Measurements from ENCODE around the gene IRF8.
A peak's percentile ranks its signal among the peaks of the same experiment; 100 is the strongest.

The IRF8 gene

GRCh38 chr16:85888405-85889331 lies 10.3 kb upstream of the IRF8 start:
- H3K4me3 Mint-ChIP-seq: no peak overlapping the region
- no peaks in the 10 kb centered on the region for H3K36me3 Mint-ChIP-seq (ENCODE audit: insufficient read depth)
- H3K9me3 Mint-ChIP-seq: no peaks in the 10 kb centered on the region
- peaks cover 19% of the 10 kb centered on the region for H3K4me1 Mint-ChIP-seq
- DNase-seq (ENCODE audit: low spot score in 2 of 2) (no peak), ATAC-seq (replicated peaks; ENCODE audit: extremely low read depth, poor library complexity, severe bottlenecking) (peak; percentile 81)
- H3K27ac Mint-ChIP-seq (ENCODE audit: low read depth): peak overlapping the region; percentile 76
- peaks cover 22% of the 10 kb centered on the region for H3K27me3 Mint-ChIP-seq

GRCh38 chr16:85891033-85891775 lies 7.8 kb upstream of the IRF8 start:
- Mint-ChIP-seq H3K4me1 (peaks cover 19% of the 10 kb centered on the region), H3K4me3 (no peak overlapping the region), H3K9me3 (no peaks in the 10 kb centered on the region), H3K27ac (ENCODE audit: low read depth) (no peak overlapping the region), H3K27me3 (peaks cover 9% of the 10 kb centered on the region), H3K36me3 (ENCODE audit: insufficient read depth) (no peaks in the 10 kb centered on the region)
- ATAC-seq (replicated peaks; ENCODE audit: extremely low read depth, poor library complexity, severe bottlenecking) (no peak), DNase-seq (ENCODE audit: low spot score in 2 of 2) (no peak)

GRCh38 chr16:85891776-85892166 lies 7.2 kb upstream of the IRF8 start:
- H3K36me3 Mint-ChIP-seq (ENCODE audit: insufficient read depth): no peaks in the 10 kb centered on the region

GRCh38 chr16:85892760-85893159 lies 6.2 kb upstream of the IRF8 start:
- H3K9me3 Mint-ChIP-seq: no peaks in the 10 kb centered on the region
- DNase-seq (ENCODE audit: low spot score in 2 of 2): no peak
- peaks cover 14% of the 10 kb centered on the region for H3K4me1 Mint-ChIP-seq
- H3K27me3 Mint-ChIP-seq: peaks cover 4% of the 10 kb centered on the region
- no peak overlapping the region for H3K4me3 Mint-ChIP-seq
- no peak for ATAC-seq (replicated peaks; ENCODE audit: extremely low read depth, poor library complexity, severe bottlenecking)
- no peak overlapping the region for H3K27ac Mint-ChIP-seq (ENCODE audit: low read depth)
- H3K36me3 Mint-ChIP-seq (ENCODE audit: insufficient read depth): no peaks in the 10 kb centered on the region

More at GRCh38 chr16:85891776-85892166, 7.2 kb upstream of the IRF8 start:
- no peaks in the 10 kb centered on the region for H3K9me3 Mint-ChIP-seq
- peaks cover 19% of the 10 kb centered on the region for H3K4me1 Mint-ChIP-seq
- peaks cover 9% of the 10 kb centered on the region for H3K27me3 Mint-ChIP-seq
- H3K27ac Mint-ChIP-seq (ENCODE audit: low read depth): no peak overlapping the region
- H3K4me3 Mint-ChIP-seq: no peak overlapping the region
- no peak for DNase-seq (ENCODE audit: low spot score in 2 of 2)
- ATAC-seq (replicated peaks; ENCODE audit: extremely low read depth, poor library complexity, severe bottlenecking): no peak

GRCh38 chr16:85894266-85894665 lies 4.7 kb upstream of the IRF8 start:
- Mint-ChIP-seq H3K36me3 (ENCODE audit: insufficient read depth) (peaks cover 3% of the 10 kb centered on the region), H3K4me1 (peaks cover 9% of the 10 kb centered on the region), H3K4me3 (no peak overlapping the region), H3K9me3 (no peaks in the 10 kb centered on the region), H3K27ac (ENCODE audit: low read depth) (no peak overlapping the region), H3K27me3 (no peaks in the 10 kb centered on the region)
- DNase-seq (ENCODE audit: low spot score in 2 of 2) (no peak), ATAC-seq (replicated peaks; ENCODE audit: extremely low read depth, poor library complexity, severe bottlenecking) (no peak)

- ATAC-seq (replicated peaks; ENCODE audit: extremely low read depth, poor library complexity, severe bottlenecking): no peak
- Mint-ChIP-seq H3K4me3 (no peak overlapping the region), H3K36me3 (ENCODE audit: insufficient read depth) (peaks cover 5% of the 10 kb centered on the region), H3K27me3 (peaks cover 27% of the 10 kb centered on the region), H3K4me1 (peaks cover 19% of the 10 kb centered on the region), H3K27ac (ENCODE audit: low read depth) (no peak overlapping the region), H3K9me3 (no peaks in the 10 kb centered on the region)
- DNase-seq (ENCODE audit: low spot score in 2 of 2): no peak
These were observed 1.6 kb upstream of the IRF8 start for GRCh38 chr16:85897382-85897781.

DNA sequence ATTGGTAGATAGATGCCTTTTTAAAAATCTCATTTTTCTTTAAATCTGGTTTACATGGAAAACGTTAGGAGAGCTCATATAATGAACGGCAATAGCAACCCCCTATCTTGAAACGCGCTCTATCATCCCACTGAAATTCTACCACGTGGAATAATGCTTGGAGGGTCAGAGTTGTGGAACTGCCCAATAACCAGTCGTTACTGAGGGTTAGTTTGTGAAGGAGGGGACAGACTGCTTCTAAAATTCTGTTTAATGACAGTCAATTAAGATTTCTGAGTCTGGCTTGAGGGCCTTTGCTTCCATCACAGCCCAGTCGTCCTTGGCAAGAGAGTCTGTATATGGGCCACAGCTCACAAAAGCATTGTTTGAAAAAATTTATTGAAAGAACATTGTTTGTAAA lies 482 bp downstream of the IRF8 start:
- ATAC-seq (replicated peaks; ENCODE audit: extremely low read depth, poor library complexity, severe bottlenecking) (no peak), DNase-seq (ENCODE audit: low spot score in 2 of 2) (no peak)
- Mint-ChIP-seq H3K27me3 (peaks cover 27% of the 10 kb centered on the region), H3K9me3 (no peaks in the 10 kb centered on the region), H3K4me3 (peak overlapping the region; percentile 77), H3K36me3 (ENCODE audit: insufficient read depth) (peaks cover 20% of the 10 kb centered on the region), H3K27ac (ENCODE audit: low read depth) (no peak overlapping the region), H3K4me1 (peaks cover 36% of the 10 kb centered on the region)

DNA sequence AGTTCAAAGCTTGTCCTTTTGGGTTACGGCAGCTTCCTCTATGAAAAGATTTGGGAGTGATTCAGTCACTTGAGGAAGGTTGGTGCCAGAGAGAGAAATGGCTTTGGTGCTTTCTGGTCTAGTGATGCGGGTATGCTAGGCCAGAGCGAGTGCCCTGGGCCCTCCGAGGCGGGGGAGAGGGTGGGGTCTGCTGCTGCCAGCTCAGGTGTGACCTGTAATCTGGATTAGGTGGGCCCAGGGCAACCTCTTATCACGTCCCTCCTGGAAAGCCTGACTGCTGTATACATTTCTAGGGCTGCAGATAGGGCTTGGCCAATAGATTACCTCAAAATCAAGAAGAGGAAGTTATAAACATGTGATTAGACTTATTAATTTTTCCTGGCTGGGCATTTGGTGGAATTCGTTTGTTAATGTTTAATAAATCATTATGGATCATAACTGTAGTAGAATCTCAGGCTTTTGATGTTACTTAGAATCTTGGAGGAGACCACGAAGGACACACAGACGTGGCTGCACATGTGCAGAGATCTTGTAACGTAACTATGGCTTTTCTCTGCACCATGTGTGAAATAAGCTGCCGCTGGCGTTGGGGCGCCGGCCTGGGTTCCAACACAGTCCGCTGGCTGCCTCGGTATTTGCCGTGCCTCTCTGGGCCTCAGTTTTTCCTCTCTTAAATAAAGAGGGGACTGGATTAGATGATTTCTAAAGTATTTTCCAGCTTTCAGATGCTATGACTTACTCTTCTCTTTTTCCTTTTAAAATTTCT lies 1.2 kb downstream of the IRF8 start:
- peaks cover 36% of the 10 kb centered on the region for H3K4me1 Mint-ChIP-seq
- peak overlapping the region; percentile 77 for H3K4me3 Mint-ChIP-seq
- peaks cover 27% of the 10 kb centered on the region for H3K27me3 Mint-ChIP-seq
- DNase-seq (ENCODE audit: low spot score in 2 of 2): no peak
- no peaks in the 10 kb centered on the region for H3K9me3 Mint-ChIP-seq
- H3K27ac Mint-ChIP-seq (ENCODE audit: low read depth): no peak overlapping the region
- peaks cover 20% of the 10 kb centered on the region for H3K36me3 Mint-ChIP-seq (ENCODE audit: insufficient read depth)
- ATAC-seq (replicated peaks; ENCODE audit: extremely low read depth, poor library complexity, severe bottlenecking): no peak

- H3K27ac Mint-ChIP-seq (ENCODE audit: low read depth): no peak overlapping the region
- H3K4me3 Mint-ChIP-seq: no peak overlapping the region
- peaks cover 36% of the 10 kb centered on the region for H3K4me1 Mint-ChIP-seq
- DNase-seq (ENCODE audit: low spot score in 2 of 2) (no peak), ATAC-seq (replicated peaks; ENCODE audit: extremely low read depth, poor library complexity, severe bottlenecking) (no peak)
- H3K36me3 Mint-ChIP-seq (ENCODE audit: insufficient read depth): peaks cover 20% of the 10 kb centered on the region
- H3K27me3 Mint-ChIP-seq: peaks cover 27% of the 10 kb centered on the region
- no peaks in the 10 kb centered on the region for H3K9me3 Mint-ChIP-seq
These were observed 2.1 kb downstream of the IRF8 start for GRCh38 chr16:85901110-85901509.

GRCh38 chr16:85901773-85902365 lies 2.9 kb downstream of the IRF8 start:
- Mint-ChIP-seq H3K4me3 (no peak overlapping the region), H3K27me3 (peaks cover 27% of the 10 kb centered on the region), H3K36me3 (ENCODE audit: insufficient read depth) (peaks cover 22% of the 10 kb centered on the region), H3K27ac (ENCODE audit: low read depth) (no peak overlapping the region), H3K4me1 (peaks cover 36% of the 10 kb centered on the region), H3K9me3 (no peaks in the 10 kb centered on the region)
- DNase-seq (ENCODE audit: low spot score in 2 of 2) (no peak), ATAC-seq (replicated peaks; ENCODE audit: extremely low read depth, poor library complexity, severe bottlenecking) (no peak)

- no peaks in the 10 kb centered on the region for H3K9me3 Mint-ChIP-seq
- peak; percentile 83 for ATAC-seq (replicated peaks; ENCODE audit: extremely low read depth, poor library complexity, severe bottlenecking)
- peaks cover 27% of the 10 kb centered on the region for H3K27me3 Mint-ChIP-seq
- peak overlapping the region; percentile 73 for H3K4me3 Mint-ChIP-seq
- peaks cover 22% of the 10 kb centered on the region for H3K36me3 Mint-ChIP-seq (ENCODE audit: insufficient read depth)
- H3K4me1 Mint-ChIP-seq: peaks cover 36% of the 10 kb centered on the region
- H3K27ac Mint-ChIP-seq (ENCODE audit: low read depth): peak overlapping the region; percentile 70
- DNase-seq (ENCODE audit: low spot score in 2 of 2): peak; percentile 31 to 56
These were observed 3.6 kb downstream of the IRF8 start for GRCh38 chr16:85902366-85903155.

Data from central memory CD8-positive, alpha-beta T cell (primary cell).